Skeletal muscle satellite cell (primary cell): ENCODE measurements around the gene TMEM167A.

ENCODE experiments used
- H3K27me3 ChIP-seq: 2 replicates; pipeline ENCODE4 v1.7.0; 2013; ENCODE audit warnings: low read length; ENCODE audit not compliant: control insufficient read depth, insufficient read depth
- H3K36me3 ChIP-seq: 2 replicates; pipeline ENCODE4 v1.7.0; 2013; ENCODE audit warnings: mild to moderate bottlenecking, control low read depth, low read length; ENCODE audit not compliant: insufficient read depth
- H3K4me1 ChIP-seq: 2 replicates; pipeline ENCODE4 v1.7.0; 2013; ENCODE audit warnings: low read length; ENCODE audit not compliant: control insufficient read depth, insufficient read depth
- H3K4me2 ChIP-seq: 2 replicates; pipeline ENCODE4 v1.7.0; 2013; ENCODE audit warnings: mild to moderate bottlenecking, low read length
- H3K4me3 ChIP-seq: 2 replicates; pipeline ENCODE4 v1.7.0; 2013; ENCODE audit warnings: low read length
- H3K9ac ChIP-seq: 2 replicates; pipeline ENCODE4 v1.7.0; 2013; ENCODE audit warnings: mild to moderate bottlenecking, low read depth, low read length, moderate library complexity
- H3K9me3 ChIP-seq: replicated peaks from 2 replicates; pipeline ENCODE4 v1.7.0; 2013; ENCODE audit warnings: mild to moderate bottlenecking, control low read depth, low read length

The TMEM167A gene

DNA sequence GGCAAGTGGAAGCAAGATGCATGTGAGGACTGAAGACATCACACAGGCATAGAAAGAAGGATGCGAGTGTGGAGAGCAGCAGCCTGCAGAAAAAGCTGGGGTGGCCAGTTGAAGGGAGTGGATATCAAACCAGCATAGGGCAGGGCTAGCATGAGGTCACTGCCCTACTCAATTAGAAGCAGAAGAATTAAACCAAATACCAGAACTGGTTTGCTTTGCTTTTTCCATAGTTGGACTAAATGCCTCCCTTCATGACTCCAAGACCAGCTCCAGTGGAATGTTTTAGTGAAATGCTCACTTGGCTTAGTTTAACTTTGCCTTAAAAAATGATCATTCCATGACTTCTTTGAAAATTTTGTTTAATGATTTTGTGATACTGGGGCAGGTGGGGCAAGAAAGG lies 45.8 kb downstream of the TMEM167A start:
- Histone ChIP-seq H3K4me3 (no peak overlapping the region), H3K27me3 (no peaks in the 10 kb centered on the region), H3K9ac (no peak overlapping the region), H3K9me3 (no peaks in the 10 kb centered on the region), H3K4me1 (no peaks in the 10 kb centered on the region), H3K36me3 (no peaks in the 10 kb centered on the region), H3K4me2 (no peak overlapping the region)

DNA sequence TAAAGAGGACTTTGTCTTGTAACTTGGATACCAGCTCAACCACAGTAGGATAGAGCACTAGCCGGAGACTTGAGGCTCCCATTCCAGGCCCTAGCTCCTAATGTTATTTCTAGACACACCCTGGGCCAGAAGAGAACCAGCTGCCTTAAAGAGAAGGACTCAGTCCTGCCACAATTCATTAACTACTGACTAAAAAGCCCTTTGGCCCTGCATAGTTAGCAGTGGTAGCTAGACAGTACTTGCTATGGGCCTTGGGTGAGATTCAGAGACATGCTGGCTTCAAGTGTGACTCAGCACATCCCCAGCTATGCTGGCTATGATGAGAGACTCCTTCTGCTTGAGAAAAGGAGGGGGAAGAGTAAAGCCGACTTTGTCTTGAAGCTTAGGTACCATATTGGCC lies 47.3 kb downstream of the TMEM167A start:
- Histone ChIP-seq H3K27me3 (no peaks in the 10 kb centered on the region), H3K4me1 (no peaks in the 10 kb centered on the region), H3K36me3 (no peaks in the 10 kb centered on the region), H3K4me2 (no peak overlapping the region), H3K4me3 (no peak overlapping the region), H3K9ac (no peak overlapping the region), H3K9me3 (no peaks in the 10 kb centered on the region)

DNA sequence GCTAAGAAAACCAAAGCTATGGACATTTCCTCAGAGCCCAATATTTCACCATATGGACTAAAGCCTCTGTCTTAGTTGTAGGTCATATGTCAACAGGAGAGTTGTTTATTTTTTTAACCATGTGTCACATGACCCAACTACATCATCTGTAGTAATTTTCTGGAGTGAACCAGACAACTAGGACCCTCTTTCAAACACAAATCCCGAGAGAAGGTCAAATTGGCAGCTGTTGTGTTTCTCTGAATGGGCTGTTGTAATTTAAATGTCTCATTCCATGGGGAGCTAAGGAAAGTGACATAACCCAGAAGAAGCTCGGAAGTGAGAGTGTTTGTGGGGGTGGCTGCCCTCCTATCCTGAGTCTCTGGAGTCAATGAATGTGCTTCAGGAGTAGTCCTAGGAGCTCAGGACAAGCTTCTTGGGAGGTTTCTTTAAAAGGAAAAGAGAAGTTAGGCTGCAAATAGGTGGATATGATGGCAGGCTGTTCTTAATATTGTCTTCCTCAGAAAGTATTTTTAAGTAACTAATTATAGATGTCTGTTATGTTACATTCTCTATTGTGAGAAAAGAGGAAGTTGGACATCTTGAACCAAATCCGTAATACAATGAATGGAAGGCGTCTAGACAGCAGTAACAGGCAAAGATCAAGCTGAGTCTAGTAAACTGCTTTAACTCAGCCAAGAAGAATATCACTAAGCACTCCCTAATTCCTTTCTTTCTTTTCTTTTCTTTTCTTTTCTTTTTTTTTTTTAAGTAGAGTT lies 50.1 kb downstream of the TMEM167A start:
- H3K4me2 ChIP-seq: no peak overlapping the region
- no peaks in the 10 kb centered on the region for H3K9me3 ChIP-seq
- no peaks in the 10 kb centered on the region for H3K27me3 ChIP-seq
- no peaks in the 10 kb centered on the region for H3K4me1 ChIP-seq
- H3K9ac ChIP-seq: no peak overlapping the region
- H3K36me3 ChIP-seq: no peaks in the 10 kb centered on the region
- no peak overlapping the region for H3K4me3 ChIP-seq

DNA sequence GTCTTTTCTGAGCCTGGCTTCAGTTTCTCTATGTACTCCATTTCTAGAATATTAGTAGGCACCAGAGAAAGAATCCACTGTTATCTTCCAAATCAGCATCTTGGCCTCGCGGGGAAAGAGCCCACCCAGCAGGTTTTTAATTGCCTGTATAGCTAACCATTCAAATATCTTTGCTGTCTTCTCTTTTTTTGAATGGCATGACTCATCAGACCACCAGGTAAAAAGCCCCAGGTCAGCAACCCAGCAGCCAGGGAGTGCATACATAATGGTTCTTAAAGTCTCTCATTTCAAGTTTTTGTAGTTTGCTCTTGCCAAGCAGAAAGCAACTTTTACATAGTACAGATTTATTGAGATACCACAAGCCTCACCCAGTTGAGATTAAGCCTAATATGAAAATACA lies 50.7 kb downstream of the TMEM167A start:
- Histone ChIP-seq H3K4me2 (no peak overlapping the region), H3K4me1 (no peaks in the 10 kb centered on the region), H3K27me3 (no peaks in the 10 kb centered on the region), H3K36me3 (no peaks in the 10 kb centered on the region), H3K4me3 (no peak overlapping the region), H3K9ac (no peak overlapping the region), H3K9me3 (no peaks in the 10 kb centered on the region)

DNA sequence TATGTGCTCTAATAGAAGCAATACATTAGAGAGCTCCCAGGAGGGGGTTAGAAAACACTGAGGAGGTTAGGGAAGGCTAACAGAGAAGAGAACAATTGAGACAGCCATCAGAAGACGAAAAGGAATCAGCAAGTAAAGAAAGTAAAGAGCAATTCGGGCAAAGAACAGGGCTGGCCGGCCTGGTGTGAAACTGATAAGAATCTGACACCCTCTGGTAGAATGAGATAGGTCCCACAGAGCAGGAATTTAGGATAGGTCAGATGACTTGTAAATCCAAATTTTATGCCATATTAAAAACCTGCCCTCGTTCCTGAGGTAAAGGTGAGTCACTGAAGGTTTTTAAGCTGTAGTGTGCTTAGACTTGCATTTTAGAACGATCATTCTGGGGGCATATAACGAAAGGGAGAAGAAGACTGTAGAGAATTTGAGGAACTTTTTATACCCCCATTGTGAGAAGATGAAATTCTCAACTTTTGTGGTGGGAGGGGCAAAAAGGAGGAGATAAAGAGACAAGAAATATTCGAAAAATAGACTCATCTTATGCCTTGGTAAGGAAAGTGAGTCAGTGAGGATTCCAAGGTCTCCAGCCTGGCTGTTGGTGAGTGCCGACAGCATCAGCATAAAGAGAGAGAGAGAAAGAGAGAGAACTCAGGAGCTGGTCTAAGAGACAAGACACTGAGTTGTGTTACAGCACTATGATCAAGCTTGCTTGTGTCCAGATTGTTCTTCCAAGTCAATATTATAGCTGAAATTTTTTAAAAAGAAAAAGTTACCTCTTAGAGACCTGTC lies 51.3 kb downstream of the TMEM167A start:
- H3K4me3 ChIP-seq: no peak overlapping the region
- no peaks in the 10 kb centered on the region for H3K36me3 ChIP-seq
- H3K4me2 ChIP-seq: no peak overlapping the region
- H3K27me3 ChIP-seq: no peaks in the 10 kb centered on the region
- H3K9ac ChIP-seq: no peak overlapping the region
- no peaks in the 10 kb centered on the region for H3K9me3 ChIP-seq
- no peaks in the 10 kb centered on the region for H3K4me1 ChIP-seq

GRCh38 chr5:83022334-83022733 lies 54.9 kb downstream of the TMEM167A start:
- H3K27me3 ChIP-seq: no peaks in the 10 kb centered on the region
- no peak overlapping the region for H3K4me3 ChIP-seq
- H3K36me3 ChIP-seq: no peaks in the 10 kb centered on the region
- no peak overlapping the region for H3K4me2 ChIP-seq
- no peaks in the 10 kb centered on the region for H3K9me3 ChIP-seq
- H3K4me1 ChIP-seq: no peaks in the 10 kb centered on the region
- no peak overlapping the region for H3K9ac ChIP-seq

DNA sequence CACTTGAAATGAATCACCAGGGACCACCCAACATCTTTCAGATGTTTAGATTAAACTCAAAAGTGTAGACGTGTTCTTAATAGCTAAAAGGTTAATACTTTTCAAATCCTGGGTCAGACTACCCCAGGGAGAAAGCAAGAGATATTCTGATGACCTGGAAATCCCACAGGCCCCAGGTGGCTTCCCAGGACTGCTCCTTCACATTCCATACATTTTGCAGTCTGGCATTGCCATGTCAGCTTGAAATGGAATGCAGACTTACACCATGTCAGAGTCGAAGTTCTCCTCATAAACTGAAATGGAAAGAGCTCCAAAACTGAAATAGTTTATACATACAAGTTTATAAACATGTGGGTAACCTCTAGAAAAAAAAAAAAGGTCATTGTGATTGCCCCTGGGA lies 61.5 kb downstream of the TMEM167A start:
- Histone ChIP-seq H3K4me1 (no peaks in the 10 kb centered on the region), H3K36me3 (no peaks in the 10 kb centered on the region), H3K4me3 (no peak overlapping the region), H3K4me2 (no peak overlapping the region), H3K9me3 (no peaks in the 10 kb centered on the region), H3K27me3 (no peaks in the 10 kb centered on the region), H3K9ac (no peak overlapping the region)

DNA sequence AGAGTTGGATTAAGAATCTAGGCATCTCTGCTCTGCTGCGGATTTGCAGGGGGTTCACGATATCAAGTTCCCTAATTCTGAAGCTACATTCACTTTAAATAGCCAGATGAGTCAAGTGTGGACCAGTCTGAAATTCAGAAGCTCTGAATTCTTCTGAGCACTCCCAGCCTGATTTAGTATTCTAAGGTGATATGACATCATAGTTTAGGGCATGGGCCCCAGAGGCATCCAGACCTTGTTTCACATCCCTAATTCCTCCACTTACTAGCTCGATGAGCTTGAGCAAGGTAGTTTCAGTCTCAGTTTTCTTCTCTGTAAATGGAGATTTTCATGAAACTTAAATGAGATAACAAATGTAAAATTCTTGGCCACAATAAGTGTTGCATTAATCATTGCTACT lies 65.2 kb downstream of the TMEM167A start:
- no peaks in the 10 kb centered on the region for H3K4me1 ChIP-seq

DNA sequence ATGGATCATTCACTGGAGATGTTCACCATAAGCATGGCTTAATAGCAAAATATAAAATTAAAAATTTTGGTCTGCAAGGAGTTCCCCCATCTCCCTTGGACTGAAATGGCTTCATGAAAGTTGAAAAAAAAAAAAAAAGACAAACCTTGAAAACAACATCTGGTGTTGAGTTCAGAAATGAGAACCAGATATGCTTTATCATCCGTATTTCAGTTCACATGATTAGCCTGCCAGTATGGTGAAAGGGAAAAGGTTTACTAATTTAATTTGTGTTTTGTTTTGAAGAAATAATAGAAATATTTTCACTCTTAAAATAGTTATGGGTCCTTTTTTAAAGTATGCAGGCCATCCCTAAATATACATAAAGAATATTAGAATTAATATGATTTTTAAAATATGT lies 67.8 kb downstream of the TMEM167A start:
- no peaks in the 10 kb centered on the region for H3K4me1 ChIP-seq
- H3K9ac ChIP-seq: no peak overlapping the region
- H3K36me3 ChIP-seq: no peaks in the 10 kb centered on the region
- H3K4me3 ChIP-seq: no peak overlapping the region
- no peaks in the 10 kb centered on the region for H3K9me3 ChIP-seq
- no peaks in the 10 kb centered on the region for H3K27me3 ChIP-seq
- no peak overlapping the region for H3K4me2 ChIP-seq

More for the DNA sequence above, 65.2 kb downstream of the TMEM167A start:
- H3K36me3 ChIP-seq: no peaks in the 10 kb centered on the region
- no peaks in the 10 kb centered on the region for H3K9me3 ChIP-seq
- H3K9ac ChIP-seq: no peak overlapping the region
- H3K4me2 ChIP-seq: no peak overlapping the region
- no peaks in the 10 kb centered on the region for H3K27me3 ChIP-seq
- no peak overlapping the region for H3K4me3 ChIP-seq

DNA sequence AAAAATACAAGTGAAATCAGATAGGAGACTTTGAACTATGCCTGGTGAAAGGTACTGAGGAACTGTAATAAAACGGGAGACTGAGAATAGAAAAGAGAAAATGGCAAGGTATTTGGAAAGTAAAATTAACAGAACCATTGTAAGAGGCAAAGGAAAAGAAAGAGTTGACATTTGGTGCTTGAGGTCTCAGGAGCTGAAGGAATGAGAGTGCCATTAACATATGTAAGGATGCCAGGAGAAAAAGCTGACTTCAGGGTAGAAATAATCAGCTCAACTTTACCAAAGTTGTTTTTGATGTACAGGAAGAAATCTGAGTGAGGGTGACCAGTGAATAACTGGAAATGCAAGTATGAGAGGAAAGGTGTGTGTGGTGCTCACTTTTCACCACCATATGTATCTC lies 69.4 kb downstream of the TMEM167A start:
- Histone ChIP-seq H3K9ac (no peak overlapping the region), H3K27me3 (no peaks in the 10 kb centered on the region), H3K4me2 (no peak overlapping the region), H3K36me3 (no peaks in the 10 kb centered on the region), H3K9me3 (no peaks in the 10 kb centered on the region), H3K4me3 (no peak overlapping the region), H3K4me1 (no peaks in the 10 kb centered on the region)

GRCh38 chr5:83006683-83007283 lies 70.4 kb downstream of the TMEM167A start:
- no peaks in the 10 kb centered on the region for H3K9me3 ChIP-seq
- H3K4me3 ChIP-seq: no peak overlapping the region
- H3K36me3 ChIP-seq: no peaks in the 10 kb centered on the region
- no peaks in the 10 kb centered on the region for H3K4me1 ChIP-seq
- no peak overlapping the region for H3K9ac ChIP-seq
- H3K27me3 ChIP-seq: no peaks in the 10 kb centered on the region
- no peak overlapping the region for H3K4me2 ChIP-seq
